ENCODE data around the gene HS6ST2. TPM values are rescaled to one million over a fixed set of nuclear protein-coding genes. Genes with fewer than 3 reads are reported as not detected.

The HS6ST2 gene
- total and polyA plus RNA-seq, 10 of the 15 experiments (the other 5 are each of a cell fraction or from before 2014, with no cell fraction given), result not detected

DNA sequence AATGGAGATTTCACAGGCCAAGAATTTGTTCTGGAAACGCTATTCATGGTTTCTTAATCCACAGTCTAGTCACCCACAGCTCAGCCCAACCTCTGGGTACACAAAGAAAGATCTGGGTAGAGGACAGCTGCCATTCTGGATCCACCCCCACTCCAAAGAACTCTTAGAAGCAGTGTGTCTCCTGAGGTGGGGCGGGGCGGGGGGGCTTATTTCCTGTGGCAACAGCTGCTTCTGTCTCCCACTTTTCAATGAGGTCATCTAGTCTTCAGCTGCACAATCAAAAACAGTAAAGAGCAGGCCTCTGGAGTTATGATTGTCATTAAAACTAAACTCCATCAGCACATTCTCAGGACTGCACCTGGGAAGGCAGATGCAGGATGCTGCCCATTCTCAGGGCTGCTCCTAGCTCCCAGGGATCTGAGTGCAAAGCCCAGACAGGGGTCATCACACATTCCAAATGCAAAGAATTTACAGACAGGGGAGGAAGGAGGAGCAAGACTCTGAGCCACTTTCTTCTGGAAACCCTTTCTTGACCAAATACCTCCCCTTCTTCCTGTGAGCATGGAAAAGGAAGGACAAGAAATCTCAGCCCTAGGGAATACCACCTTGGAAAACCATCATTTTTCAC lies 207.3 kb downstream of the HS6ST2 start:
- Histone ChIP-seq H3K27me3 (replicated peaks in 1 of 2; ENCODE audit: control insufficient read depth in 2 of 2, insufficient read depth in 2 of 2, low read length in 1 of 2) (no peaks in the 10 kb centered on the region), H3K9ac (ENCODE audit: control insufficient read depth, insufficient read depth, low read length) (no peak overlapping the region), H4K20me1 (ENCODE audit: control insufficient read depth, insufficient read depth) (no peaks in the 10 kb centered on the region), H3K36me3 (ENCODE audit: control insufficient read depth in 2 of 2, insufficient read depth in 2 of 2, low read length in 1 of 2) (no peaks in the 10 kb centered on the region), H3K4me2 (ENCODE audit: control insufficient read depth, insufficient read depth) (no peak overlapping the region), H3K4me1 (ENCODE audit: control insufficient read depth, insufficient read depth, low read length) (no peaks in the 10 kb centered on the region), H3K4me3 (no peak overlapping the region), H3K9me3 (replicated peaks; ENCODE audit: control insufficient read depth, insufficient read depth, low read length) (no peaks in the 10 kb centered on the region), H3K27ac (ENCODE audit: control insufficient read depth, insufficient read depth) (no peak overlapping the region), H2AFZ (ENCODE audit: control insufficient read depth, low read depth, low read length) (no peak overlapping the region), H3K79me2 (ENCODE audit: control insufficient read depth, insufficient read depth, low read length) (no peaks in the 10 kb centered on the region)
- RAD21 ChIA-PET (ENCODE audit: unreplicated experiment), result no interaction called here
- FAIRE-seq (no peak), DNase-seq (ENCODE audit: low read depth, low spot score) (no peak), ATAC-seq (no peak)
- intact Hi-C loops (cut with micrococcal nuclease; ENCODE audit: unreplicated experiment) (no loop called here), in situ Hi-C loops (cut with MboI) (no loop called here)
- no TSS peak for BruUV-seq (replicated peaks)
- POLR2A ChIA-PET, result no interaction called here
- TF ChIP-seq CHD2 (IDR thresholded peaks at IDR 0.05; ENCODE audit: borderline replicate concordance, low read depth, low read length) (no peak), LARP7 (IDR thresholded peaks at IDR 0.05) (no peak), JUNB (IDR thresholded peaks at IDR 0.05) (no peak), STAT3 (IDR thresholded peaks at IDR 0.05; ENCODE audit: low read depth, low read length) (no peak), ZBTB40 (IDR thresholded peaks at IDR 0.05; ENCODE audit: borderline replicate concordance) (no peak), DPF2 (IDR thresholded peaks at IDR 0.05) (no peak), MEF2B (IDR thresholded peaks at IDR 0.05; ENCODE audit: partially characterized antibody, poor library complexity, severe bottlenecking) (no peak), TCF12 (IDR thresholded peaks at IDR 0.05; ENCODE audit: low read depth, low read length) (no peak)
- CTCF ChIA-PET, result interaction anchor here (1.2 kb wide), 1 partner anchor 12 kb away, joined by 3 read pairs; no protein-coding TSS in a partner anchor
- WGBS (ENCODE audit: insufficient coverage, insufficient replicate concordance, low lambda C conversion rate, missing lambda C conversion rate), result 0% methylated on average over 3 of the region's 3 CpGs
- SMC1A ChIA-PET (ENCODE audit: uncharacterized antibody, unreplicated experiment), result no interaction called here

Measured in GM12878 (cell line).